ENCODE results near the gene THOC1.

The THOC1 gene

DNA sequence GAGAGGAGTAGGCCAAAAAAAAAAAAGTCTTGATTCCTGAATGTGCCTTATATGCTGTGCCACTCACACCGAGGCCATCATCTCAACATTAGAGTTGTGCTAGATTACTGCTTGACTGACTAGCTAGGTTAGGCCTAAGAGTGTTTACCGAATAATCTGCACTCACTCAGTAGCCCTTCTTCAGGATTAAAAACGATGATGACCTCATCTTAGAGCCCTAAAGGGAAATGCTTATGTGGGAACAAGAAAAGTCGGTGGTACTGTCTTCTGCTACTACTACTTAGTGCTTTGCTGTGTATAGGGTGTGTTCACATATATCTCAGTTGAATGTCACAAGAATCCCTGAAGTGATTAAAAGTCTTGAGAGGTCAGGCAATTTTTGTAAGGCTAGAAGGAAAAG, 54.3 kb downstream of the THOC1 start:
- DNase-seq: no peak

DNA sequence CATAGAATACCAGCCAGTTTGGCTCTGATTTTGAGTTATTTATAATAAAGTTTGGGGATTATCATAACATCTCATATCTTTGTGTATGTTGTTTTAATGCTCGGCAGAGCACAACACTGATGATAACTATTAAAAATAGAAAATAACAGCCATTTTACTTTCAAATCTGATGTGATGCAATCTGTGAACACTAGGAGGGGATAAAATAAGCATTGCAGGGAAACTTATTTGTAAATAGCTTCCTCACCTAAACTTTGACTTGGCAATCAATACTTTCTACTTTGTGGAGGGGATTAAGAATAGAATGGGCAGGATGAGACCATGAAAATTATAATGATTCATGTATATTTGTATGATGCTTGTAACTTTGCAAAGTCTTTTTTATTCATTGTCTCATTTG, 55.1 kb downstream of the THOC1 start:
- DNase-seq: no peak

DNA sequence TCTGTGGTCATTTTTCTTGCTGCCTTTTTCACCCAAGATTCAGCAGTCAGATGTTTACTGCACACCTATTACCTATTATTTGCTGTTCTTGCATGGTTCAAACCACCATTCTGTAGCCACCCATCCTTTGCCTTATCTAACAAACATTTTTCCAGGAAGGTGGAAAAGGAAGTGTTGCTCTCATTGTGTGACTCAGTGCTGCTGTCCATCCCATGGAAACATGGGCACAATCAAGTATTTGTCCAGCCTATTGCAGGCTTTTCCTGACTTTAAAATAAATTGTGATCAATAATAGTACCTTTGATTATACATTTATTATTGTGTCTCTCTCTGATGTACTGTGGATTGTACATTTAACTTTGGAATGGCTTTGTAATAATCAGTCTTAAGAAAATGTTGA, 56.3 kb downstream of the THOC1 start:
- no peak for DNase-seq

- DNase-seq: no peak
Measured at GRCh38 chr18:210733-211132, 57.1 kb downstream of the THOC1 start.

DNA sequence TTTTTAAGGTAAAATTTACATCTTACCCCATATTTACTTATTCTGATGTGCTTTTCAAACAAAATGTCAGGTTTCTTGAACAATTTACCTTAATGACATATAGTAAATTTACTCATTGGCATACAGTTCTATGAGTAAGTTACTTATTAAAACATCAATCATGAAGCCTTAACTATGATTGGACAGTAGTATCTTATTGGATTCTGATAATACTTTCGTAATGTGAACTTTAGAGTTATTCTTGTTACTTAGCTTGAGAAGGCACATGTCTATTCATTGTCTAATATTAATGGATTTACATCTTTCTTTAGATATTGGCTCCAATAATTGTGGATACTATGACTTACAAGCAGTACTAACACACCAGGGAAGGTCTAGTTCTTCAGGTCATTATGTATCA, 57.8 kb downstream of the THOC1 start:
- DNase-seq: no peak

DNA sequence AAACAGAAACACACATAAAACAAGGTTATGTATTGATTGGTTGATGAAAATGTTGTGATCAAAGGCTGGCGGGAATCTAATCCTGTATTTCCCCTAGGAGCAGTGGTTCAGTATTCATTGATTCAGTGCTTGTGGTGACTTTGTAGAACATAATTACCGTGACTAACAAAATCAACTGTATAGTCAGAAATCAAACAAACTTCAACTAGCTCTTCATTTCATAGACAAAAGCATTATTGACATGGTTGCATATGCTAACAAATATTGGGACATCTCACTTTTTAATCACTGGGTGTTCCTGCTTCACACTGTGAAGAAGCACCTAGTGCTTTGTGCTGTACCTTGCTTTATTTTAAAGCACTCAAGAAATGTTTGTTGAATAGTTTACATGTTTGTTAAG, 68.1 kb downstream of the THOC1 start:
- DNase-seq: peak; percentile 73

DNA sequence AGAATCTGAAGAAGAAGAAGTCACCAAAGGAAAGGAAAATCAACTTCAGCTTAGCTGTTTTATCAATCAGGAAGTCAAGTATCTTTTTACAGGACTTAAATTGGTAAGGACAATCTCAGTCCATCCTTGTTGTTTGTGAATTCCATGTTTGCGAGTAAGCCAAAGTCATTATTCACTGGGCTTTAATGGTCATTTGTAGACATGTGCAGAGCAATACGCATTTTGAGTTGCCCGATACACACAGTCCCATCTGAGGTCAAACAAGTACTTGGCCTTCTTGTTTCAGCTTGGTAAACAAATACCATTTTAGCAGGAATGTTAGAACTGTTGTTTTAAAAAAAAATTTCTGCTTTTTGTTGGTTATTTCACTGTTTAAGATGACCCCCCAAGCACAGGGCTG, 68.6 kb downstream of the THOC1 start:
- DNase-seq: no peak

- DNase-seq: no peak
Measured at GRCh38 chr18:195651-196050, 72.2 kb downstream of the THOC1 start.

GRCh38 chr18:192801-193200, 75.0 kb downstream of the THOC1 start:
- no peak for DNase-seq

DNA sequence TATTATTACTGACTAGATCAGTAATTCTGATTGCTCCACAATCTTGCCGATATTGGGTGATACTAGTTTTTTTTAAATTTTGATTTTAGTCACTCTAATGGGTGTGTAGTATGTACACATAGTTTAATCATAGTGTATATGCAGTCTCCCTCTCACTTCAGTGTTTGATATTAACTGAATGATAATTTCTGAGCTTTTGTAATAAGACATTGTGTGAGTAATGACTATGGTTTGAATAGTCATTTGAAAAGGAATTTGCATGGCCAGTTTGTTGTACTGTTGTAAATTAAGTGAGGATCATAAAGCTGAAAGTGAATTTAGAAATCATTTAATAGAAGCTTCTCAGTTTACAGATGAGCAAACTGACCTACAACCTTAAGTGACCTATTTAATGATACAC, 76.1 kb downstream of the THOC1 start:
- no peak for DNase-seq

DNA sequence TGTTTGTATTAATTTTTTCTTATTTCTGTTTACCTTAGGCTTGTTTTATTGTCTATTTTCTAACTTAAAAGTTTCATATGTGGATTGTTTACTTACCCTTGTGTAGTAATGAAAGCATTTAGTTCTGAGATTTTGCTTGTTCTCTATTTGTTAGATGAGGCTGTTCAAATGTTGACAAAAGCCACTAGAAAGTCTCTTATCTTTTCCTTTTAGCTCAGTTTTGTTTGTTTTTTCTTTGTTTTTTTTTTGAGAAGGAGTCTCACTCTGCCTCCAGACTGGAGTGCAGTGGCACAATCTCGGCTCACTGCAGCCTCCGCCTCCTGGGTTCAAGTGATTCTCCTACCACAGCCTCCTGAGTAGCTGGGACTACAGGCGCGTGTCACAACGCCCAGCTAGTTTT, 78.6 kb downstream of the THOC1 start:
- DNase-seq: peak; percentile 4

GRCh38 chr18:183769-184168, 84.1 kb downstream of the THOC1 start:
- DNase-seq: no peak

DNA sequence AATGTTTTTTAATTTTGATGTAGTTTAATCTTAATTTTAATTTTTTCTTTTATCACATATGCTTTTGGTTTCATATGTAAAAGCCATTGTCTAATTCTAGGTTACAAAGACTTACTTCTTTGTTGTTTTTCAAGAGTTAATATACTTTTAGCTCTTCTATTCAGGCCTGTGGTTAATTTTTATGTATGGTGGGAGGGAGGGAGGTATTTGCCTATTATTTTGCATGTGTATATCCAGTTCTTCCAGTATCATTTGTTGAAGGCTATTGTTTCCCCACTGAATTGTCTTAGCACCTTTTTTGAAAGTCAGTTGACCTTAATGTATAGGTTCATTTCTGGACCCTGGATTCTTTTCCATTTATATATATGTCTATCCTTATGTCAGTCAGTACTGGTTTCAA, 86.1 kb downstream of the THOC1 start:
- no peak for DNase-seq

DNA sequence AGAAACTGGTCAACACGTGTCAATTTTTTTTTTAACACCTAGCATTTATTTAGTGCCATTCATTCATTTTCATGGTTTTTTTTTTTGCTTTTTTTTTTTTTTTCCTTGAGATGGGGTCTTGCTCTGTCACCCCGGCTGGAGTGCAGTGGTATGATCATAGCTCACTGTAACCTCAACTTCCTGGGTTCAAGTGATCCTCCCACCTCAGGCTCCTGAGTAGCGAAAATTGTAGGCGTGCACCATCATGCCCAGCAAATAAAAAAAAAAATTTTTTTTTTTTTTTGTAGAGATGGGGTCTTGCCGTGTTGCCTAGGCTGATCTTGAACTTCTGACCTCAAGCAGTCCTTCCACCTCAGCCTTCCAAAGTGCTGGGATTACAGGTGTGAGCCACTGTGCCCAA, 88.3 kb downstream of the THOC1 start:
- DNase-seq: no peak

GRCh38 chr18:172361-172760, 95.5 kb downstream of the THOC1 start:
- DNase-seq: no peak

Measured in NCI-H774 (cell line).